ENCODE data around the gene NRXN3. TPM values are rescaled to one million over a fixed set of nuclear protein-coding genes. Genes with fewer than 3 reads are reported as not detected.
A peak's percentile ranks its signal among the peaks of the same experiment; 100 is the strongest.

Gene NRXN3
- total and polyA plus RNA-seq, 2 experiments from 2014 or later, result 5.7 to 7.1 TPM

GRCh38 chr14:79044894-79045624 is 874.9 kb downstream of the NRXN3 start:
- Histone ChIP-seq H3K36me3 (replicated peaks; ENCODE audit: insufficient read depth, low read depth) (no peaks in the 10 kb centered on the region), H3K4me2 (no peak overlapping the region), H3K9me3 (ENCODE audit: low read depth) (no peaks in the 10 kb centered on the region), H2AFZ (no peak overlapping the region), H3K9me2 (replicated peaks; ENCODE audit: insufficient read depth) (no peaks in the 10 kb centered on the region), H3K4me3 (no peak overlapping the region), H3K79me2 (no peaks in the 10 kb centered on the region), H4K20me1 (ENCODE audit: insufficient read depth, poor library complexity, severe bottlenecking) (no peaks in the 10 kb centered on the region), H3K27ac (no peak overlapping the region), H3K4me1 (ENCODE audit: insufficient read depth) (no peaks in the 10 kb centered on the region), H3K27me3 (no peaks in the 10 kb centered on the region)
- WGBS (ENCODE audit: low lambda C conversion rate, missing lambda C conversion rate), result 50% methylated on average over 8 of the region's 8 CpGs
- DNase-seq (ENCODE audit: low spot score), result peak; percentile 56
- TF ChIP-seq CTCF (IDR thresholded peaks at IDR 0.05; ENCODE audit: poor library complexity) (no peak), EZH2phosphoT487 (IDR thresholded peaks at IDR 0.05; ENCODE audit: low read depth, severe bottlenecking, unreplicated experiment) (no peak), EZH2 (IDR thresholded peaks at IDR 0.05; ENCODE audit: borderline replicate concordance) (no peak)

- no peaks in the 10 kb centered on the region for H3K9me2 ChIP-seq (replicated peaks; ENCODE audit: insufficient read depth)
- TF ChIP-seq EZH2 (IDR thresholded peaks at IDR 0.05; ENCODE audit: borderline replicate concordance), result no peak
- TF ChIP-seq EZH2phosphoT487 (IDR thresholded peaks at IDR 0.05; ENCODE audit: low read depth, severe bottlenecking, unreplicated experiment), result no peak
- TF ChIP-seq CTCF (IDR thresholded peaks at IDR 0.05; ENCODE audit: poor library complexity), result no peak
- no peak overlapping the region for H3K4me3 ChIP-seq
- no peaks in the 10 kb centered on the region for H3K9me3 ChIP-seq (ENCODE audit: low read depth)
- H3K27ac ChIP-seq, result no peak overlapping the region
- no peaks in the 10 kb centered on the region for H3K27me3 ChIP-seq
- no peak overlapping the region for H3K4me2 ChIP-seq
- no peaks in the 10 kb centered on the region for H3K79me2 ChIP-seq
- WGBS (ENCODE audit: low lambda C conversion rate, missing lambda C conversion rate), result 81% methylated on average over 6 of the region's 6 CpGs
- H3K4me1 ChIP-seq (ENCODE audit: insufficient read depth), result no peaks in the 10 kb centered on the region
- H3K36me3 ChIP-seq (replicated peaks; ENCODE audit: insufficient read depth, low read depth), result no peaks in the 10 kb centered on the region
- no peaks in the 10 kb centered on the region for H4K20me1 ChIP-seq (ENCODE audit: insufficient read depth, poor library complexity, severe bottlenecking)
- H2AFZ ChIP-seq, result no peak overlapping the region
- DNase-seq (ENCODE audit: low spot score), result no peak
Measured at GRCh38 chr14:79050787-79051727, 880.9 kb downstream of the NRXN3 start.

GRCh38 chr14:79051742-79052141 is 881.6 kb downstream of the NRXN3 start:
- Histone ChIP-seq H4K20me1 (ENCODE audit: insufficient read depth, poor library complexity, severe bottlenecking) (no peaks in the 10 kb centered on the region), H3K27me3 (no peaks in the 10 kb centered on the region), H3K4me1 (ENCODE audit: insufficient read depth) (no peaks in the 10 kb centered on the region), H3K4me3 (no peak overlapping the region), H3K27ac (no peak overlapping the region), H3K4me2 (no peak overlapping the region), H2AFZ (no peak overlapping the region), H3K79me2 (no peaks in the 10 kb centered on the region), H3K9me3 (ENCODE audit: low read depth) (no peaks in the 10 kb centered on the region), H3K9me2 (replicated peaks; ENCODE audit: insufficient read depth) (no peaks in the 10 kb centered on the region), H3K36me3 (replicated peaks; ENCODE audit: insufficient read depth, low read depth) (no peaks in the 10 kb centered on the region)
- WGBS (ENCODE audit: low lambda C conversion rate, missing lambda C conversion rate), result 96% methylated on average over 4 of the region's 4 CpGs
- DNase-seq (ENCODE audit: low spot score), result no peak
- TF ChIP-seq EZH2 (IDR thresholded peaks at IDR 0.05; ENCODE audit: borderline replicate concordance) (no peak), EZH2phosphoT487 (IDR thresholded peaks at IDR 0.05; ENCODE audit: low read depth, severe bottlenecking, unreplicated experiment) (no peak), CTCF (IDR thresholded peaks at IDR 0.05; ENCODE audit: poor library complexity) (no peak)
